GM18511 (cell line): Measurements from ENCODE around the gene COG5.

ENCODE experiments used
- ATAC-seq: cut with Tn5 transposase; IDR thresholded peaks from one replicate; pipeline ENCODE4 v1.9.1; 2021; ENCODE audit warnings: mild to moderate bottlenecking, moderate library complexity; ENCODE audit not compliant: unreplicated experiment

Gene COG5

GRCh38 chr7:107563775-107564552 is at the start of gene COG5, which contains the start of gene DUS4L:
TSS of gene COG5 (minus strand) at chr7:107563920. CDS start at chr7:107563896, 24 bp downstream.
TSS of gene DUS4L (plus strand) at chr7:107563971. CDS start at chr7:107567071, 3,100 bp downstream.
- peak; percentile 98 for ATAC-seq

DNA sequence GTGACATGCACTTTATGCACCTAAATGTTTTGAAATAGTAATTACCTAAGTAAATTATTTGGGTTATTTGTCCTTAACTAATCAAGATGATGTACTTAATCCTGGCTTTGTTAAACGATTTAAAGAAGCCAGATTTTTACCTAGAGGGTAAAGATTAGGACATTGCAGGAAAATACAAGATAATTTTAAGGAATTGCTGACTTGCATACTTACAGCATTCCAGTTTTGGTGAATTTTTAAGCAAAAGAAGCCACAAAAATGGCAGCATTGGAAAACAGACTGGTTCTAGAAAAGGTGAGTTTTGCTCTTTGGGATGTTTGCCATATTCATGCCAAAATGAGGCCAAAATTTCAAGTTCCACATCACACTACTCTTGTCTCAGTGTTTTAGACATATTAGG is 49.7 kb upstream of the COG5 start:
- no peak for ATAC-seq

GRCh38 chr7:107610323-107610722 is 46.6 kb upstream of the COG5 start:
- ATAC-seq, result no peak

- no peak for ATAC-seq
Measured at GRCh38 chr7:107609811-107610261, 46.1 kb upstream of the COG5 start.

DNA sequence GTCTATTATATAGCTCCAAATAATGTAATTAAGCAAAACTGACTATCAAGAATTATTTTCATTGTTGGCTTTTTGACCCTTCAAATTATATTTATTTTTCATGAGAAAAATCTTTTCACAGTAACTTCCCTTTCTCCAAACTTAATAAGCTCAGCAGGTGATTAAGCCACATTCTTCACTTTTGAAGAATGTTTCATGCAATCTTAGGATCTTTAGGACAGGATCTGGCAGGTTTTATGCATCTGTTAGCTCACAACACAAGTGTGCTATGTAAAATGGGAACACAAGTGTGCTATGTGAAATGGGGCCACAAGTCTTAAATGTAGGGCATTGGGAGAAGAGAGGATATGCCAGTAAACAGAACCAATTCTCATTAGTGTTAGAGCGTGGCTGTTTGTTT is 42.6 kb upstream of the COG5 start:
- no peak for ATAC-seq

GRCh38 chr7:107605218-107605815 is 41.6 kb upstream of the COG5 start:
- ATAC-seq, result no peak

- no peak for ATAC-seq
Measured at GRCh38 chr7:107600816-107601215, 37.1 kb upstream of the COG5 start.

GRCh38 chr7:107599262-107599661 is 35.5 kb upstream of the COG5 start:
- ATAC-seq, result no peak

DNA sequence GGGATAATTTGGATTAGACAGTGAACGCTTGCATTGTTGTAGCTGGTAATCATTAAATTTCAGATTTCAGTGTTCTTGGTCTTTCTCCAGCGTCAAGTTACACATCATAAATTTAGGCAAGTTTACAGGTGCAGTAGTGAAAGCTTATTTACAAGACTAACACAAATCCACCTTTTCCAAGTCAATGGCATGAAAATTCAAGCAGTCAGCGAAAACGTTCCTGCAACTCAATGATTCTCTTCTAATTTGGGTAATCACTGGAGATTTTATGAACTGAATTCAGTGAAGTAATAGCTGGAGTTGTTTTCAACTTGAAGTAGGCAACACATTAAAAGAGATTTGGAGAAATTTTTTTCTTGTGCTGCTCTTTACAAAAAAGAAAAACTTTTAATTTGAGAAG is 34.2 kb upstream of the COG5 start:
- ATAC-seq, result no peak

- no peak for ATAC-seq
Measured at GRCh38 chr7:107597582-107597916, 33.8 kb upstream of the COG5 start.

DNA sequence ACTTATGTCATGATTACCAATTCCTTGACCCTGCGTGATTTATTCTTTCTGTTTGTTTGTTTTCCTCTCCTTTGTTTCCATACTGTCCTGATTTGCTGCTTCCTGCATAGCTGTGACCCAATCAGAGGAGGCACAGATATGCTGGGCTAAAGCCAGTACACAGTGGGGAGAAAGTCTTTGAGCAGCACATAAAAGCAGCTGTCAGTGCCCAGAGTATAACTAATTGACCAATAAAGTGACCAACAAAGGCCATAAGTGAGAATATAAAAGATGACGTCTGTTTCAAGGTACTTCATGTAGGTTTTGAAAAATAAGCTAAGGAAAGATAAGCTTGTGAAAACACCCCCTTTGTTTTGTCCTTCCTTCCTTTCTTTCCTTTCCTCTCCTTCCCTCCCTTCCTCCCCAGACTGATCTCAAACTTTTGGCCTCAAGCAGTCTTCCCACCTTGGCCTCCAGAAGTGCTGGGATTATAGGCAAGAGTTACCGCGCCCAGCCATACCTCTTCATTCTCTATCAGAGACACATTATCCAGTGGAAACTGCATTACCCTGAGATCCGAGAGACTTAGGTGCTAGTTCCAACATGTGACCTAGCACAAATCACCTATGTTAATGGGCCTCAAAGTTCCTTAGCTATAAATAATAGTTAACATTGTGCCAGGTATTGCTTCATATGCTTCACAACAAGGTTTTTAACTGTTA is 33.3 kb upstream of the COG5 start:
- no peak for ATAC-seq

GRCh38 chr7:107594961-107595737 is 31.4 kb upstream of the COG5 start:
- no peak for ATAC-seq

DNA sequence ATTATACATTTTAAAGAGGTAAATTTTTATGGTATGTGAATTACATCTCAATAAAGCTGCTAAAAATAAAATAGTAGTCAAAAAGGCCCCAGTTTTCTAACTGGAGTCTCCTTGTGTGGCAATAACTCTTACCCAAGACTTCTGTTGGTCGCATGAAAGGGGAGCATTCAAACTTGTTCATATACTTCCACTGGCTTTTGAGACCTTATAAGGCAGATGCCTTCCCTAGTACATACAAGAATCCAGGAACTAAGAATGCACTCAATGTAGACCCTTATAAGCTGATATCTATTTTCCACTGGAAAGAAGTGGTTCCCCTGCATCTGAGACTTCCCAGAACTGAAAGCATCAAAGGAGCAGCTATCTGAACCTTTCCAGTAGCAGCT is 29.3 kb upstream of the COG5 start:
- ATAC-seq, result no peak

DNA sequence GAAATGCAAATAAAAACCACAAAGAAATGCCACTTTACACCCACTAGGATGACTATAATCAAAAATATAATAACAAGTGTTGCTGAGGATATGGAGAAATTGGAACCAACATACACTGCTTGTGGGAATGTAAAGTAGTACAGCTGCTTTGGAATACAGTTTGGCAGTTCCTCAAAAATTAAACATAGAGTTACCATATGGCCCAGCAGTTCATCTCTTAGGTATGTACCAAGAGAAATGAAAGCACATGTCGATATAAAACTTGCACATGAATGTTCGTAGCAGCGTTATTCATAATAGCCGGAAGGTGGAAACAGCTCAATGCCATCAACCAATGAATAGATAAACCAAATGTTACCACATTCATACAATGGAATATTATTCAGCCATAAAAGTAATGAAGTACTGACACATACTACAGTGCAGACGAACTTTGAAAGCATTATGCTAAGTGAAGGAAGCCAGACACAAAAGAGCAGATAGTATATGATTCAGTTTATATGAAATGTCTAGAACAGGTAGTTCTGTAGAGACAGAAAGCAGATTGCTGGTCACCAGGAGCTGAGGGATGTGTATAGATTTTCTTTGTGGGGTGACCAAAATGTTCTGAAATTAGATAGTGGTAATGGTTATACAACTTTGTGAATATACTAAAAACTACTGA is 28.8 kb upstream of the COG5 start:
- ATAC-seq, result no peak

GRCh38 chr7:107591421-107591820 is 27.7 kb upstream of the COG5 start:
- ATAC-seq, result no peak

DNA sequence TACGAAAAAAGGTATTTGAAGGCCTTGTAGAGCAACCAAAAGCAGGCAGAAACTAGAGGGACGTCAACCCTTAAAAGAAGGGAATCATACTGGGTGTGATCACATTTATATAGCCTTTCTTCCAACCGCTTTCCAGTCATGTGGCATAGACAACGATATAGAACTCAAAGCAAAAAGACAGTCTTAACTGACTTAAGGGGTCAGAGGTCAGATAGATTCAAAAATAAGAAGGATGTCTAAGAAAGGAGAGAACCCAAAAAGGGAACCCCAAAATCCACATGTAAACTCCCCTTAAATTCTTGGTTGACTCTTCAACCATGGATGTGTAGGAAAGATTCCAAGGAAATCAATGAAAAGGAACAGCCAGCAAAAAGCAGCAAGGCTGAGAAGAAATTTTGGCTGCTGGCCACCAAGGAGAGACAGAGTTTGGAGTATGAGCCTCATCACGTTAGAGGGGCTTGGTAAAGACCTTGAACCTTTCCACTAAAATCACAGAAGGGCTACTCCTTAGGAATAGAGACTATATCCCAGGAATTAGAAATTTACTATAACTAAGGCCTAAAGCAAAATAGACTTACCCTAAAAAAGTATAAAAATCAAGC is 24.9 kb upstream of the COG5 start:
- no peak for ATAC-seq

GRCh38 chr7:107584716-107585115 is 21.0 kb upstream of the COG5 start:
- no peak for ATAC-seq

DNA sequence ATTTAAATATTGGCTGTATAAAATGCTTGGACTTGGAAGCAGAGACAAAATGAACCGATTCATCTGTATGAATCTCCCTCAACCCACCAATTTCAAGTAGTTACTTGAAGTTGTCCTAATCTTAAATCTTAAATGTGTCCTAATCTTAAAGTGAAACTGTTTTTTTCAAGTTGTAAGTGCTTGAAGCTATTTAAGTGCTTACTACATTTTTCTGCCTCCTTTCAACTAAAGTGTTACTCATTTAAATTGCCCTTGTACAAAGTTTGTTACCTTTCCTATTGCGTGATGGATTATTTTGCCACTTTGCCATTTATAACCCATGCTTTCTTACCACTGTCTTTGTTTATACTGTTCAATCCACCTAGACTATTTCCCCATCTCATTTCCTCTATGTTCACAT is 19.2 kb upstream of the COG5 start:
- ATAC-seq, result no peak

DNA sequence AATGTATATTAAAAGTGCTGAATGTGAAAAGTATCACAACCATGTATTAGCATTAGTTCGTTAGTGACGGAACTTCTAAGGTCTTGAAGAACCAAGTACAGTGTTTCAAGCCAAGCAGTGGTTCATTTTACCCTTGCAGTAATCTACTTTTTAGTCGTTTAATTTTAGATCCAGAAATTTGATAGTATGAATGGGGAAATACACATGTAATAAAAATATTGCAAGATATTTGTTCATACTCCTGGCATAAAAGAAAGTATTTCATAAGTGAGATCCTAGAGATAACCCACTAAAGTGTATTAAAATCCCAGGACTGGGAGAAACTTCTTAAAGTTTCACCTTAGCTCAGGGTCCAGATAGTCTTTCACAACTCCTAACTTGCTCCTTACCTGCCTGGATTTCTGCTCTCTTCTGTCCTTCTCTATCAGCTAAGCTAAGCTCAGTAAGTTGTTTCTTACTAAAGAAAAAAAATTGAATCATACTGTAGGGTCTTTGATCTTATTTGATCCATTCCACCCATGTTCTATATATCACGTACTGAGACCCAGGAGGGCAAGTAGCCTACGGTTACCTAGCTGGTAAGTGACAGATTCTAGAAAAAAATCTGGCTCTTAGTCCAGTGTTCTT is 17.8 kb upstream of the COG5 start:
- no peak for ATAC-seq
